HG03097 (cell line): Measurements from ENCODE around the gene HADH.
"Not testable (repeated sequence)": the region's sequence is repeated elsewhere in the genome, so short reads cannot be mapped to it uniquely, and the experiment has no call there.

Experiments used
- ATAC-seq: cut with Tn5 transposase; IDR thresholded peaks from one replicate; pipeline ENCODE4 v1.9.1; 2021; ENCODE audit not compliant: unreplicated experiment, low FRiP score

The HADH gene

GRCh38 chr4:107994894-107995293, 5.2 kb downstream of the HADH start:
- no peak for ATAC-seq

DNA sequence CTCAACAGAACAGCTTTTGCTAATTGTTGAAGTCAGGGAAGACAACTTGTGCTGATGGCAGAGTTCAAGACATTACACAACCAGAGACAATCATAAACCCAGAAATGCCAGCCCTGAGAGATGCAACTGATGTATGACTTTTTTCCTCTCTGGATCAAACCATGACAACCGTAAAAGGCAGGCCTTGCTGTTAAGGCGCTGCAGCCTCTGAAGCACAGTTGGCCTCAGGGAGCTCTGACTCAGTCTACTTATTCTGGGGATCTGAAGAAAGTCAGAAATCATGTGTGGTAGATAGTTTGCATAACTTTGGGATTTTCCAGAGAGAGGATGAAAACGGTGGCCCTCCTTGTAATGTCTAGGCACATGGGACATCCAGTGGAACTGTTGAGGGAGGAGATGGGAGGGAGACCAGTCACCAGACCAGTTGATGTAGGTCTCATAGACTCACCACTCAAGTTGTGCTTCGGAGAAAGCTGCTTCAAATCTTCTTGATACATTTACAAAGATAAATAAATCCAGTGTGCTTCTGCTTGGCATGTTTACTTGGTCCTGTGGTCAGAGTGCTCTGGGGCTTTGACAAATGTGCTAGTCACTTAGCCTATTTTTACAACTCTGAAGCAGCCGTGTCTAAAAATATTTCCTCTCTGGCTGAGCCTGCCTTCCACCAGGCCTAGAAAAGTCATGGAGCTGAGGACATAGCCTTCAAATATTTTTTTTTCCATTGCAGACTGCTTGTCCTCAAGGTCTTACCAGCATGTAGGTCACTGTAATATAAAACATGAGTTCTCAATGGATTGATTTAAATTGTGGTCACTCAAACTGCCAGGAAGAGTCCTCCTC, 7.5 kb downstream of the HADH start:
- ATAC-seq: no peak

- no peak for ATAC-seq
Observed at GRCh38 chr4:107997794-107998193, 8.1 kb downstream of the HADH start.

GRCh38 chr4:107999932-108000539, 10.3 kb downstream of the HADH start:
- no peak for ATAC-seq

- no peak for ATAC-seq
Observed at GRCh38 chr4:108001540-108002135, 11.9 kb downstream of the HADH start.

DNA sequence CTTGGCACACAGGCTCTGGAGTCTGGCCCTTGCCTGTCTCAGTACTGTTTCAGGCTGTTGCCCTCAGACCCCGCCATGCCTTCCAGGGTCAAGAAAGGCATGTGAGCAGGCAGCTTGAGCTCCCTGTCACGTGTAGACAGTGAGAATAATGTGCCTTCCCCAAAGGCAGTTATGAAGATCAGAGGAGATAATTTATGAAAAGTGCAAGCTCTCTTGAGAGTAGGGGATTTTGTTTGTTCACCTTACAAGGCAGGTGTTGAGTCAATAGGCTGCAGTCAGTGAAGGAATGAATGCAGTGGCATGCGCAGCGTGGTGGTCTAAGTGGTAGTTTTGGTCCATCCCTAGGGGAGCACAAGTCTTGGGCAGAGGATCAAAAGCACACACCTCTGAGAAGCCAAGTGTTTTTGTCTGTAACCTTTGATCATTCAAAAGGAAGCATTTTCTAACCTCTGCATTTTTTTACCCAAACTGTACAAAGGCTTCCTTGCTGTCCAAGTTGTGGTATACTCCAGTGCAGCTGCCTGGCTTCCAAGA, 14.4 kb downstream of the HADH start:
- ATAC-seq: peak; percentile 47

DNA sequence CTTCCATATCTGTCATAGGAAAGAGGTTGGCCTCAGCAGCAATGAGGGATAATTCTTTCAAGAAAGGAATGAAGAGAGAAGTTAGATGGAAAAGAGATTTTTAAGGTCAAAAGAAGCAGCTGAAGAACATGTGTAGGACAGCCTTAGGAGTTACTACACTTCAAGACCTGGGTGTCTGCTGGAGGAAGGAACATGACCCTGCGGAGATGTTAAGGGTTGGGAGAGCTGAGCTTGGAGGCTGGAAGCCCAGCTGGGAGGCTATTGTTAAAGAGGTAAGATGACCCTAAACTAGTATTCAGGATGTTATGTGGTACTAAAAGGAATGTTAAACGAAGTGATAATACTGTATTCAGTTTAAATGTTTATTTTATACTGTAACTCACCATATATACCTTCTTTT, 15.0 kb downstream of the HADH start:
- no peak for ATAC-seq

GRCh38 chr4:108005807-108006206, 16.1 kb downstream of the HADH start:
- ATAC-seq: no peak

- no peak for ATAC-seq
Observed at GRCh38 chr4:108006361-108006760, 16.7 kb downstream of the HADH start.

- ATAC-seq: no peak
Observed at GRCh38 chr4:108007984-108008383, 18.3 kb downstream of the HADH start.

DNA sequence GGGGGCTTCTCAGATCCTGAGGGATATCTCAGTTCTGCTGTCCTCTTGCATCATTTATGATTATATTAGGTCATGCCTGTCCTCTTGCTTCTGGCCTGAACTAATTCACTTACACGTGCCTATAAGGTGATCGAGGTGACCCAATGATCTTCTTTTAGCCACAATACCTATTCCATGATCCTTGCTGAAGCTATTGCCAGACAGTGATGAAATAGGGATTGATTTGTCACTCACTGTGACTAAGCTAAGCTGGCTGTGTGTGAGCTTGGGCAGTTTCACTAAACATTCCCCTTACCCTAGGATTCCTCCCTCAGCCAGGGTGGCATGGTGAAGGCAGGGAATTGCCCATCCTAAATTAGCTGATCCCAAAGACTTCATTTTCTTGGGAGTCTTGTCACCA, 19.0 kb downstream of the HADH start:
- ATAC-seq: no peak

DNA sequence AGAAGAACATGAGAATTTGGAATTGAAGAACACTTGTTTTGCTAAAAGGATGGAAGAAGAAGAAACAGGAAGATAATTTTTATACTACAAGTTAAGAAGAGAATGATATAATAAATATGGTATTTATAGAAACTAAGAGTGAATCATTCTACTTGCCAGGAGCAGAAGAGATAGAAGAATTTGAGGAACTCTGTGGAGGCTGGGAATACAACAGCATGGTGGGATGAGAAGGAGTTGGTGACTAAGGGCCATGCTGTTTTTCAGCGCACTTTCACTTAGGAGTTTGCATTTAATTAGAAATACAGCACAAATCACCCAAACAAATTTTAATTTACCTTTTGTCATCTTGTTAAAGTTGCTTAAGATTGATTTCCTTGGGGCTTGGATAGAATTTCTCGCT, 20.5 kb downstream of the HADH start:
- no peak for ATAC-seq

GRCh38 chr4:108012382-108012781, 22.7 kb downstream of the HADH start:
- not testable (repeated sequence) for ATAC-seq

DNA sequence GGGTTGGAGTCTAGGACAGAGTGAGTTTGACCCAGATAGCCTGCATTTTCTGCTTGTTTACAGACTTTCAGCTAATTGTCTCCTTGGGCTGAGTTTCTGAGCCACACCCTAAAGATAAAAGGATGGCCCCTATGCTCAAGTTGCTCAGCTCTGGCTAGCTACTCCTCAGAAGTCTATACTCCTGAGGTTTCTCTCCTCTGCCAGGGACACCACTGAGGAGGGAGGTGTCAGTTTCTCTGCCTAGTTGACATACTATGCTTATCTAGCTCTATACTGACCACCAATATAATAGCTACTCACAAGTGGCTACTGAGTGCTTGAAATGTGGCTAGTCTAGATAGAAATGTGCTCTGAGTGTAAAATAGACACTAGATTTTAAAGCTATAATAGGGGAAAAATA, 23.6 kb downstream of the HADH start:
- no peak for ATAC-seq

DNA sequence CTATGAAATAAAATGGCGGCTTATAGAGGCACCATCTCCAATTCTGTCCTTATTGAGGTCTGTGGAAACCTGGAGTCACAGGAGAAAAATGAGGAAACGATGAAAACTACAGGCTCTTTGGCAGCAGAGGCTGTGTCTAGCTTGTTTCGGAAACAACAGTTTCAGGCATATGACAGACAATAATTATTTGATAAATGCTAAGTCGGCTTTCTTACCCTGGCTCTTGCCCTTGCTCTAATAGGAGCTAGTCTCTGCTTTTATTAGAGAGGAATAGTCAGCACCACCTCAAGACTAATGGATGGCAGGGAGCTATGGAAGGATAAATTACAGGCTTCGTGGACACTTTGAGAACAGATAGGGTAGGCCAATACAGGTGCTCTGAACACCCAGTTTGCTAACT, 24.3 kb downstream of the HADH start:
- ATAC-seq: no peak

GRCh38 chr4:108018040-108018883, 28.6 kb downstream of the HADH start:
- ATAC-seq: peak; percentile 66

DNA sequence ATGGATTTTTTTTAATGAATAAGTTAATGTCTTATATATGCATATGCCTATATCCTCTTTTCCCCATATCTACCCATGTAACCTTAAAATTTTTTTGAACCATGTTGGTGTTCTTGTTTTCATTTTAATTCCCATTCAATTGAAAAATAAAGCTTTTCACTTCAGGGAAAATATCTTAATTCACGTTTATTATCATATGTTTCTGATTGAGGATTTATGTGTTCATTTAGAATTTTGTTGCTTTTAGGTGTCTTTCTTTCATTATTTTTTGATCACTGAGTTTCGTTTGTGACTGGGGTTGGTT, 29.1 kb downstream of the HADH start:
- ATAC-seq: no peak

DNA sequence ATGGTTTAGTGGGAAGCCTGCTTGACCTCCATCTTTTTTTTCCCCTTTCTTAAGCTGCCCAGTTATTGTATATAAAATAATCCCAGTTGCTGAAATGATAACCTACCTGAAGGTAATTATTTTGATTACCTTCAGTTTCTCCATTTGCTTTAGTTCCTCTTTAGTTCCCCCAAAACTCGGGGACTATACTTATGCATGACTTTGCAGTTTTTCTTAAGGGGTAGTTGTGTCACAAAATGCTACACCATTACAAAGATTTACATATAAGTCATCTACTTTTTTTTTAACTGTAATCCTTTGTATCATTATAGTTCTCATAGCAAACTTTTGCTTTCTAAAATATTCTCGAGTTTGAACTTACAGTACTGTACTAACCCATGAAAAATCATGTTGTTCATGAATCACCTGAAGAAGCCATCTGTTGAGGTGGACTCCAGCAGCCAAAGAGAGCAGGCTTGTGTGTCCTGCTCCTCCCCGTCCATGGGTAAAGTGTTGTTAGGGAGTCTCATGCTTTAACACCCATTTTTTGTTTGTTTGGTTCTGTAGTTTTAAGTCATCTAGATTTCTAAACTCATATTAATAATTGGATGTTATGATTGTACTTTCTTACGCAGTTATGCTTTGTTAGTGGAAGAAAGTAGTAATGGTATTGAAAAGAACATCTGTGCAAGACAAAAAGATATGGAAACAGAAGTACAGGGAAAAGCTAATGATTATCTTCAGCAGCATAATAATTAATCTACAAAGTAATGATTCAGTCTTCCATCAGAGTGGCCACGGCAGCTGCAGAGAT, 34.6 kb downstream of the HADH start:
- ATAC-seq: no peak

DNA sequence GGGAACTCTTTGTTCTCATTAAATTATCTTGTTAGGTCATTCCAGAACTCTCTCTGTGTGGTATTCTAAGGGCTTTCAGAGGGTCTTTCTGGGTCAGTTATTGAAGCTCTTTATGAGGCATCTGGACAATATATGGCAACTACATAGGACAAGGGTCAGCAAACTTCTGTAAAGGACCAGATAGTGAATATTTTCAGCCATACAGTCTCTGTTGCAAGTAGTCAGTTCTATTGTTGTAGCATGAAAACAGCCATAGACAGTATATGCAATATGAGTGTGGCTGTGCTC, 35.1 kb downstream of the HADH start:
- no peak for ATAC-seq

DNA sequence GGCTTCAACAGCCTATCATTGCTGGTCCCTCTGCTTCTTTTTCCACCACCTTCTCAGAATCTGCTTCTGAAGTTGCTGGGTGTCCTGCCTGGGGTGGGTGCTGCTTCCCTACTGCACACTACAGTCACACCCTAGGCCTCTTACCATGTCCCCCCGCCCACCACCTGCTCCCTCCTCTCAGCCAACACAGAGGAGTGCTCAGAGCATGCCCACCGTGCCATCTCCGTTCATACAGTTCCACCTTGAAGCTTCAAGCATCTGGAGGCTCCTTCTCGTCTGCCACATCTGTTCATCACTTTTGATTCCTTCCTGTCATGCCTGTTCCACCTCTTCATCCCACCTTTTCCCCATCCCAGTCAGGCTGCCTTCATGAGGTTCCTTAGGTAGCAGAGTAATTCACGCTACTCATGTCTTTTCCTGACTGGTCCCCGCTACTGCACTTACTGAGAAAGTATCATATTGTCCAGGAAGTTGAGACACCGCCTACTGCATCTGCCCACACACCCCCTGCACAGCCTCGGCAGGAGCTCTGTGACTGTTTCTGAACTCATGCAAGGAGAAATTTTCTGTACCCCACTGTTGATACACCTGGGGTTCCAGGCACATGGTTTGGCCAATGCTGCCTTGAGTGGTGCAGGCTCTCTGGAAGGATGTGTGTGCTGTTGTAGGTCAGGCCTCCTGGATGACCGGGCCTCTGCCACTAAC, 39.5 kb downstream of the HADH start:
- no peak for ATAC-seq
